LHCN-M2 (cell line): Measurements from ENCODE around the gene TARS2. TPM values are rescaled to one million over a fixed set of nuclear protein-coding genes. Genes with fewer than 3 reads are reported as not detected.

ENCODE experiments used
- DNase-seq: peaks from one replicate; pipeline ENCODE4 v3.0.0-alpha.2; 2012; ENCODE audit warnings: low read depth
- polyA plus RNA-seq: library from polyadenylated mRNA; unstranded; fragments of >200 nt; gene quantifications from one replicate; pipeline ENCODE4 v1.2.1, GENCODE V29; 2012; ENCODE audit warnings: missing spikeins
- total RNA-seq: library from RNA; depleted of rRNA; stranded (reverse); fragments of >200 nt; gene quantifications from 2 replicates; pipeline ENCODE4 v1.2.3, GENCODE V29; 2014; rRNA removed

The TARS2 gene, protein sequence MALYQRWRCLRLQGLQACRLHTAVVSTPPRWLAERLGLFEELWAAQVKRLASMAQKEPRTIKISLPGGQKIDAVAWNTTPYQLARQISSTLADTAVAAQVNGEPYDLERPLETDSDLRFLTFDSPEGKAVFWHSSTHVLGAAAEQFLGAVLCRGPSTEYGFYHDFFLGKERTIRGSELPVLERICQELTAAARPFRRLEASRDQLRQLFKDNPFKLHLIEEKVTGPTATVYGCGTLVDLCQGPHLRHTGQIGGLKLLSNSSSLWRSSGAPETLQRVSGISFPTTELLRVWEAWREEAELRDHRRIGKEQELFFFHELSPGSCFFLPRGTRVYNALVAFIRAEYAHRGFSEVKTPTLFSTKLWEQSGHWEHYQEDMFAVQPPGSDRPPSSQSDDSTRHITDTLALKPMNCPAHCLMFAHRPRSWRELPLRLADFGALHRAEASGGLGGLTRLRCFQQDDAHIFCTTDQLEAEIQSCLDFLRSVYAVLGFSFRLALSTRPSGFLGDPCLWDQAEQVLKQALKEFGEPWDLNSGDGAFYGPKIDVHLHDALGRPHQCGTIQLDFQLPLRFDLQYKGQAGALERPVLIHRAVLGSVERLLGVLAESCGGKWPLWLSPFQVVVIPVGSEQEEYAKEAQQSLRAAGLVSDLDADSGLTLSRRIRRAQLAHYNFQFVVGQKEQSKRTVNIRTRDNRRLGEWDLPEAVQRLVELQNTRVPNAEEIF
- 16.4 and 18.9 TPM in 2 replicates for total RNA-seq
- 15.0 TPM for polyA plus RNA-seq

DNA sequence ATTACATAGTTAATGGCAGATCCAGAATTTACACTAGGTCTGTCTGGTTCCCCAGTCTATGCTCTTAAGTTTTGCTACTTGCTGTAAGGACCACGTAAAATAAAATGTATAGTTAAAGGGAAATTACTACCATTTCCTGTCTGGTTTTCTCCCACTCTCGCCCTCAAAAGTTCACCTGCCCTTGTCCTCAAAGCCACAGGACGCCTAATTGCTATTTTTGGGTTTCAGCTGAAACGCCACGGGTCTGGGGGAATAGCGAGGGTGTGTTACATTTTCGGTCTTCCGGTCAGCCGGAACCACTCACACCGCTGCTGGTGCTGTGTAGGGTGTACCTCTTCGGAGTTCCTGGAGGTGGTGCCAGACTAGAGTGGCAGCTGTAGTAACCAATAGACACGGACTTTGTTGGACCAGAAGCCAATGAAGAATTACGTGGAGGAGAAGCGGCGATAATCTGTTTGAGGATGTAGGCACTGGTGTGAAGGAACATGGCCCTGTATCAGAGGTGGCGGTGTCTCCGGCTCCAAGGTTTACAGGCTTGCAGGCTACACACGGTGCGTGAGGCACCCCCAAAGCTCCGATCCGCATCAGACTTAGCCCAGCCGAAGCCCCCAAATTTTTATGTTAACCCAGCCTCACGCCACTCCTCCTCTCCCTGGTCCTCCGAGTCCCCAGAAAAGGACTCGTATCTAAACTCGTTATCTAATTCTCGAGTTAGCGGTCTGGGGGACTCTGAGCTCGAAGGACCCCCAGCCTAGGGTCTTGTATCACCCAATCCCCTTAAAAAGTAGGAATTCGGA is at the start of gene TARS2:
TARS2 (plus strand) TSS at position 454 of the 797 bp plus-strand sequence; CDS start at position 486, 32 bp downstream.
- DNase-seq = peak; percentile 98

DNA sequence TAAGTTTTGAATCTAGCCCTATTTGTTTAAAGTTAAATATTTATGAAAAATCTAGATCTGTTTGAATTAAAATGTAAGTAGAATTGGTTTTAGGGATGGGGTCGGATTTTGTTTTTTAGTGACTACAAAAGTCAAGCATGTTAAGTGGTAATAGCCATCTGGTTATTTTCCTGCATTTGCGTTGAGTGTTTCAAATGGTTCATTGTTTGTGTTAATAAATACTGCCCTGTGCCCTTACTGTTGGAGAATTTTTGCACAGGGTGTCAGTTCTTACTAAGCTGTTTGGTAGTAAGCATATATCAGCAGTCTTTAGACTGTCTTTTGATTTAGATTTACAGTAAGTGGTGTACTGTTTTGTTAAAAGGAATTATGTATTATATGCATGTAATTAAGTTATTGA is 46.1 kb upstream of the TARS2 start:
- no peak for DNase-seq

DNA sequence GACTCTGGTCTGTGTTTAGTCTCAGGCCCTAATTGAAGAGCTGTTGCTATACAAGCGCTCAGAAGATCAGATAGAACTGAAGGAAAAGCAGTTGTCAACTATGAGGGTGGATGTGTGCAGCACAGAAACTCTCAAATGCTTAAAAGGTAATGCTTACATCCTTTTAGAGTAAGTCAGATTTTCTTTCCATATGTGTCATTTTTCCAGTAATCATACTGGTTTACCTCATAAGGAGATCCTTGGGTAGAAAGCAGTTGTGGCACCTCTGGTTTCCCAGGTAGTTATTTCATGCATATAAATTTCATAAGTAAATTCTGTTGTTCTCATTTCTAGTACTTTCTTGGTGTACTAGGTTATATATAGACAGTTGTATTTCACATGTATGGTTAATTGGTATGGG is 43.0 kb upstream of the TARS2 start:
- DNase-seq = no peak

DNA sequence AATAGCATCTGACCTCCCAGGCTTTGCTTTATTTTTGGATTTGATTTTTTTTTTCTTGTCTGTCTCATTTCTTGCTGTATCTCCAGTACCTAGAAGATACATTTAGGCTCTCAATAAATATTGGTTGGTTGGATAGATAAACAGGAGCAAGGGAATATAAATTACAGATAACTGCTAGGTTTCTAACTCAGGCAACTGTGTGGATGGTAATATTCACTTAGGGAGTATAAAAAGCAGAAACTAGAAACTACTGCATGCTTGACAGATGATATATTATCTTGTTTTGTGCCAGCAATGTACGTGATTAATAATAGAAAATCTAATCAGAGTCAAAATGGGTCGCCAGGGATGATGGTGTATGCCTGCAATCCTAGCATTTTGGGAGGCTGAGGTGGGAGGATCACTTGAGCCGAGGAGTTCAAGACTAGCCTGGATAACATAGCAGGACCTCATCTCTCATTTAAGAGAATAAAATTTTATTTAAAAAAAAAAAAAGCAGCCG is 31.0 kb upstream of the TARS2 start:
- DNase-seq = no peak

DNA sequence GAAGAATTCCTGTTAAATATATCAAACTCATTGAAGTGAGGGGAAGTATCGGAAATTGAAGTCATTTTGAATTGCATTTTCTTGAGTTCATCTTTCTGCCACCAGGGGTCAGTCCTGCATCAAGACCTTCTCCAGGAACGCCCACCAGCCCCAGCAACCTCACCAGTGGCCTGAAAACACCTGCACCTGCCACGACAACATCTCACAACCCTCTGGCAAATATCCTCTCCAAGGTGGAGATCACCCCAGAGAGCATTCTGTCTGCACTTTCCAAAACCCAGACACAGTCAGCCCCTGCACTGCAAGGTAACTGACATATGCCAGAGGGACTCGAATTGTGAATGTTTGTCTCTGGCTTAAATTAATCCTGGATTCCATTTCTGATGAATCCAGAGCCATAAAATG is 22.8 kb upstream of the TARS2 start:
- DNase-seq = peak; percentile 41

DNA sequence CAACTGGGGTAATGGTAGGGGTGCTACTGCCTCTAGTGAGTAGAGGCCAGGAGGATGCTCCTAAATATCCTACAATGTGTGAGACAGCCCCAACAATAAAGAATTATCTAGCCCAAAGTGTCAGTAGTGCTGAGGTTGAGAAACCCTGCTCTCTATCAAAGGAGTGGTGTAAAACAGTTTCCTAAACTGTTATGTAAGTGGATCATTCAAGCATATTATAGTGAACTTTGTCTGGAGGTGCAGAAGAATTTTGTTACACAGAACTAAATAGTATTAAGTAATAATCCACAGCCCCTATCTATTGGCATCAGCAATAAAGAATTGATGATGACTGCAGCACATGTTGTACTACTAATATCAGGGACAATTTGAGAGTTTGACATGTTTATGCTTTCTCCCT is 20.3 kb upstream of the TARS2 start:
- no peak for DNase-seq

DNA sequence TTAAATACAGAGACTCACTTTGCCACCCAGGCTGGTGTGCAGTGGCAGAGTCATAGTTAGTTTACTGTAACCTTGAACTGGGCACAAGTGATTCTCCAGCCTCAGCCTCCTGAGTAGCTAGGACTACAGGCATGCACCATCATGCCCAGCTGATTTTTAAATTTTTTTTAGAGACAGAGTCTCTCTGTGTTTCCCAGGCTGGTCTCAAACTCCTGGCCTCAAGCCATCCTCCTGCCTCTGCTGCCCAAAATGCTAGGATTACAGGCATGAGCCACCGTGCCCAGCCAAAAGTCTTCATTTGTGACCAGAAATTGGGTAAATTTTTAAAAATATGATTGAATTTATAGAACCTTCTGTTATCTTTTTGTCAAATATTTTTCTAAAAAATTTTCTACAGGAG is 17.9 kb upstream of the TARS2 start:
- DNase-seq = no peak

DNA sequence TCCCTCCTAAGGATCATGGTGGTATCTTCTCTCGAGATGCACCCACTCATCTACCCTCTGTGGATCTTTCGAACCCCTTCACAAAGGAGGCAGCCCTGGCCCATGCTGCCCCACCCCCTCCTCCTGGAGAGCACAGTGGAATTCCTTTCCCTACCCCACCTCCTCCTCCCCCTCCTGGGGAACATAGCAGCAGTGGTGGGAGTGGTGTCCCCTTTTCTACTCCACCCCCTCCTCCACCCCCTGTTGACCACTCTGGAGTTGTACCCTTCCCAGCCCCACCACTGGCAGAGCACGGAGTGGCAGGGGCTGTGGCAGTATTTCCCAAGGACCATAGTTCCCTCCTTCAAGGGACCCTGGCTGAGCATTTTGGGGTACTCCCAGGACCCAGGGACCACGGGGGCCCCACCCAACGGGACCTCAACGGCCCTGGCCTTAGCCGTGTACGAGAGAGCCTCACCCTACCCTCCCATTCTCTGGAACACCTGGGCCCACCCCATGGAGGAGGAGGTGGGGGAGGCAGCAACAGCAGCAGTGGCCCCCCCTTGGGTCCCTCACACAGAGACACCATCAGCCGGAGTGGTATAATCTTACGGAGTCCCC is 14.5 kb upstream of the TARS2 start:
- DNase-seq = no peak

DNA sequence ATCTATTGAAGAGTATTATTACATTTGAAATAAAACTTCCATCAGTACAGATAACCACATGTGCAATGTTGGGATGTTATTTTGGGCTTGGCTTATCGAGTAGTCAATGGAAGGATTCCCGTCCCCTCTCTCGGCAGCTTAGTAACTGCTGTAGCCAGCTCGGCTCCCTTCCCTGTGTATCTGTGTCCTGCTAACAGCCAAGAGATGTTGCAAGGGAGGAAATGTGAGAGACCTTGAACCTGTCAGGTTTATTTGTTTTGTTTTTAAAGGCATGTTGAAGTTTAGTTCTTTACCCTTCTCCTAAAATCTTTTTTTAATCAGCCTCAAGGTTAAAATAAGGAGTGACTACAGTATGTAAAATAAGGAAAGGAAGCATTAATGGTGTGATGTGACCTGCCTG is 13.6 kb upstream of the TARS2 start:
- DNase-seq = no peak

DNA sequence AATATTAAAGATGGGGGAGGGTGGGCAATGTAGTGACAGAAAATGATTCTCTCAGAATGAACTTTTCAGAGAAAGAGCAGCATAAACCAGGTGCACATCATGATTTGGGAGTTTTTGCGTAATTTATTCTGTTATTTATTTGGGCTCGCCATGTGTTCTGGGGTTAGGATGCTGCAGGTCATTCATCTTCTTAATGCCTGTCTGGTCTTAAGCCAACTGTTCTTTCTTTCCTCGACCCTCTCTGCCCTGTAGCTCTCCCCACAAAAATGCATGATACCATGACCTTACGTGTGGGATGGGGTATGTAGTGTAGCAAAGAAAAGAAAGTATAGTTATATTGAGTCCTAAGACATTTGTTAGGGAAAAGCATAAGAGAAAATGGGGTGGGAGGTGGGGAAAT is 12.3 kb upstream of the TARS2 start:
- no peak for DNase-seq

DNA sequence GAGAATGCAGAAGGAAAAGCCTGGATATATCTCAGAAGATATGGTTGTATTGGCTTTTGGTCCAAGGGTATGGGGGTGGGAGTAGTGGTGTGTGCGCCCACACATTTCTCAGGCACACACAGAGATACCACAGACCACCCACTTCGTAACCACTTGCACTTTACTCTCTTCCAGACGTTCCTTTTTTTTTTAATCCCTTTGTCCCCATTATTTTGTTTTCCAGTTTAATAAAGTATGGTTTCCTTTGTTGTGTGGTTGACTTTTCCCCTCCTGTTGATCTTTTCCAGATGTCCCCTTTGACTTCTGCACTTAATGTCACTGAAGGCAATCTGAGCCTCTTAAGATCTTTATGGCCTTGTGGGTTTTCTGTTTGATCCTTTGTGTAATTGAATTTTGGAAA is 10.5 kb upstream of the TARS2 start:
- no peak for DNase-seq

DNA sequence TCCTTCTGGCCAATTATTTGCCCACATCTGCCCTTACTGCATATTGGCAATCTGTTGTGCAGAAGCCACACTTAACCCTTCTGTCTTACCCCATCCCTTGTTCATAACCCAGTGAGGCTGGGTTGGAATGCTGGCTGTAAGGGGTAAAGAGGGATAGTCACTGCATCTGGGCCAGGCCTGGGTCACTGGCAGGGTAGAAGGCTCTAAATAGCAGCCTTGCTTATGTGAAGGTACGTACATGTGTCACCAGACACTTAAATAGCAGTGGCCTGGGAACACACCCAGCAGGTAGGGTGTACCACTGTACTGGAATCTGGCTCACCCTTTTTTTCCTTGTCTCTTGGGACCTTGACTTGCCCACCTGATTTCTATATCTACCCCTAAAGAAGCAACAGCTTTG is 9.9 kb upstream of the TARS2 start:
- no peak for DNase-seq

DNA sequence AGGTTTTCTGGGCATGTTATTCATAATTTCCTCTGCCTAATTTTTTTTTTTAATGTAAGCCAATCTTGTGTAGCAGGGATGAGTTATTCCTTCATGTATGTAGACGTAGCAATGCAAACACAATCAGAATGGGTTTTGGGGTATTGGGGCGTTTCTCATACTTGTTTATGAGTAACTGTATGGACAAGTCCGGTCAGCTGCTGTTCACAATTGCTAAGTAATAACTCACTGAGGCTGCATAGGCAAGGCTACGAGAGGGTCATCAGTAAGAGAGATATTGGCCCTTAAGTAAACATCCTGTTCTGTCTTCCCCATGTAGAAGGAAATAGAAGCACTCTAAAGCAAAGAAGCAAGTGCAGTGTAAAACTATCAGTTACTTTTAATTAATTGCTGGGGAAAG is 9.5 kb upstream of the TARS2 start:
- DNase-seq = peak; percentile 64

DNA sequence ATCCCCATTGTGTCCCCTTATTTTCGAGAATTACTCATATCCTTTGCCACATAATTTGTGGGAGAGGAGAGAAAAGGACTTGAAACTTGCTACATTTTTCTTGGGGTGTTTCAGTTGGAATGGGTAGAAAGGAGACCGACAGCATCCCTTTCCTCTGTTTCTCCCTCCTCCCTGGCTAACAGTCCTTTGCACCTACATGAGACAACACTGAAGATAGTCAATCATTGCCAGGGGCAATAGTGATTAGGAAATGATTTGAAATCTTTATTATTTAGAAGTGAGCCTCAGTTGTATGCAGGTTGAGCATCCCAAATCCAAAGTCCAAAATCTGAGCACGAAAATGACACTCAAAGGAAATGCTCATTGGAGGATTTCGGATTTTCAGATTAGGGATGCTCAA is 7.8 kb upstream of the TARS2 start:
- DNase-seq = no peak

DNA sequence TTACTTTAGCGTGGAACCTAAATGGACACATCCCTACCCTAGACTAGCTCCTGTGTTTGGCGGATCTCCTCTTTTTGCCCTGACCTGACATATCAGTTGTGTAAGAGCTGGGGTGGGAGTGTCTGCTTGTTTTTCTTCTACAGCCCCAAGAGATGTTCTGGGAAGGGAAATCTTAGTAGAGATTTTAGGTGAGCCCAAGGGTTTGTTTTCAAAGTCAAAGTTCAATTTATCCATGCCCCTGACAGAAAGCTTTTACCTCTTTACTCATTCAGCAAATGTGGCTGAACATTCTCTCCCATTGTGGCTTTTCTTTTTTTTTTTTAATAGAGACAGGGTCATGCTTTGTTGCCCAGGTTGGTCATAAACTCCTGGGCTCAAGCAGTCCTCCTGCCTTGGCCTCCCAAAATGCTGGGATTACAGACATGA is 7.3 kb upstream of the TARS2 start:
- no peak for DNase-seq

DNA sequence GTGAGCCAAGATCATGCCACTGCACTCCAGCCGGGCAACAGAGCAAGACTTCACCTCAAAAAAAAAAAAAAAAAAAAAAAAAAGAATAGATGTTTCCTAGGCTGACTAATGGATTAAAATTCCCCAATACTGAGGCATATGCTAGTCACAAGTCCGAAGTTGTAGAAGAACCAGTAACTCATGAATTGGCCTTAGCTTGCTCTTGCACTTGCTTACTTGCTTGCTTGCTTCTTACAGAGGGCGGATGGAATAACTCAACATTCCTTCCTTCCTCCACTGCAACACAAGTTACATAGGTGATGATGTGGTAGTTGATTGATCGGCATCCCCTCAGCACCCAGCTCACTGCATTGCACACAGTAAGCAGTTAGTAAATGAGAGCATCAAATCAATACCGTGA is 2.8 kb upstream of the TARS2 start:
- peak; percentile 30 for DNase-seq

DNA sequence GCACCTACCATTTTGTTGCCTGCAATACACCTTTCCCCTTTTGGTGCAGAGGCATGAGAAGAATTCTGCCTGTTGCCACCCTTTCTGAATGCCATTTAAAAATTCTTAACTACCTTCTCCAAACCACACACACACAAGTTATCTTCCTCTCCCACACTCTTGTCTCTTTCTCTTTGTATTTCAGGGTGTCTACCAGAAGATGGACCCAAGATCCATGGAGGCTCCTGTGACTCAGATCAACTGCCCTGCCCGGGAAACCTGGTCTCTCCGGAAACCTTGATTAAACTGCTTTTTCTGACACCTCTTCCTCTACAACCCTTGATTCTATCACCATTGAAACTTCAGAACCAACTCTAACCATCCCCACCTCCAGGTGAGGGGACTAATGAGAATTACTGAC is 2.4 kb upstream of the TARS2 start:
- peak; percentile 50 for DNase-seq

DNA sequence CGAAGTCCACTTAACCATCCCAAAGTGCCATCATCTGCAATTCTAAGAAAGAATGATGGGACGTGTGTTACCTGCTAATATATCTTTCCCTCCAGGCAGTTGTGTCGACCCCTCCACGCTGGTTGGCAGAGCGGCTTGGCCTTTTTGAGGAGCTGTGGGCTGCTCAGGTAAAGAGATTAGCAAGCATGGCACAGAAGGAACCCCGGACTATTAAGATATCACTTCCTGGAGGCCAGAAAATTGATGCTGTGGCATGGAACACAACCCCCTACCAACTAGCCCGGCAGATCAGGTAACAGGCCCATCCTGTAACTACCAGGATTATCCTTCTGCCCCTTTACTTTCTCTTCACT is 520 bp downstream of the TARS2 start:
- no peak for DNase-seq

DNA sequence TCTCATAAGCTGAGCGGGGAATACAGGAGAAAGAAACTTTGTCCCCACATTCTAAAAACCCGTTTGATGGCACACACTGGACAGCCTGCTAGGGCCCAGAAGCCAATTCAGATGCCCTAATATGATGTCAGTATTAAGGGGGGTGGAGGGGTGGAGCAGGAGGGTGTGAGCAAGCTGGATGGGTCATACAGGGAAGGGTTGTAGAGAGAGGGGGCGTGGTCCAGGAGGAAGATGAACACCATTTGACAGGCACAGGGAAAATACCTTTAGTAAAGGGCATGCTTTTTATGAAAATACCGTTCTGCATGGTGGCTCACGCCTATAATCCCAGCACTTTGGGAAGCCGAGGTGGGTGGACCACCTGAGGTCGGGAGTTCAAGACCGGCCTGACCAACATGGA is 6.0 kb downstream of the TARS2 start:
- DNase-seq = no peak

DNA sequence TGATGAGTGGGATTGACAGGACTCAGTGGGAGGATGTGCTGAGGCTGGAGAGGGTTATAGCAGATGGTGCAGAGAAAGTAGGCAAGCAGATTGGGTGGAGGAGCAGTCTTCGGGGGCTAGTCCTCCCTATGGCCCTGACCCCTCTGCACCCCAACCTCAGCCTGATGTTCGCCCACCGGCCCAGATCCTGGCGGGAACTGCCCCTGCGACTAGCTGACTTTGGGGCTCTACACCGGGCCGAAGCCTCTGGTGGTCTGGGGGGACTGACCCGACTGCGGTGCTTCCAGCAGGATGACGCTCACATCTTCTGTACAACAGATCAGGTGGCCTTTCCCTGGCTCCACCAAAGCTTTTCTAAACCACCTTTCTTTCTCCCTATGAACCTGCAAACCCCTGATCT is 11.1 kb downstream of the TARS2 start:
- no peak for DNase-seq

DNA sequence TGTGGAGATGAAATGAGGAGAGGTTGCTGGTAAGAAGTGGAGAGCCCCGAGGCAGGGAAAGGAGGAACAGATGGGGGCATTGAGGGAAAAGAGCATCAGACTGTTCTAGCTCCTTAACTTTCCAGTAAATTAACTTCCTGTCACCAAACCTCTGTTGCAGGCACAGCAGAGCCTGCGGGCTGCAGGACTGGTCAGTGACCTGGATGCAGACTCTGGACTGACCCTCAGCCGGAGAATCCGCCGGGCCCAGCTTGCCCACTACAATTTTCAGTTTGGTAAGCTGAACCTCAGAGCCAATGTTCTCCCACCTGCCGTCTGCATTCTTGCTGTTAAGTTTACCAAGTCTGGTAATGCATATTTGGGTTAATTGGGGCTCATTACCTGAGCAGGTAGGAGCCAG is 18.2 kb downstream of the TARS2 start:
- no peak for DNase-seq
